Measurements from ENCODE around the gene CPHXL.

GRCh38 chr16:75733305-75734211 is 7.3 kb upstream of the CPHXL start:
- TF ChIP-seq CTCF (conservative IDR thresholded peaks at IDR 0.05 in 1 of 2, IDR thresholded peaks at IDR 0.05 in 1 of 2; ENCODE audit: low read depth in 1 of 2, low read length in 2 of 2): no peak
- no peak for TF ChIP-seq EZH2 (IDR thresholded peaks at IDR 0.05; ENCODE audit: low read length, missing control alignments)

Data from fibroblast of lung (primary cell).